ENCODE data around the gene GPRC5C.

GPRC5C gene

DNA sequence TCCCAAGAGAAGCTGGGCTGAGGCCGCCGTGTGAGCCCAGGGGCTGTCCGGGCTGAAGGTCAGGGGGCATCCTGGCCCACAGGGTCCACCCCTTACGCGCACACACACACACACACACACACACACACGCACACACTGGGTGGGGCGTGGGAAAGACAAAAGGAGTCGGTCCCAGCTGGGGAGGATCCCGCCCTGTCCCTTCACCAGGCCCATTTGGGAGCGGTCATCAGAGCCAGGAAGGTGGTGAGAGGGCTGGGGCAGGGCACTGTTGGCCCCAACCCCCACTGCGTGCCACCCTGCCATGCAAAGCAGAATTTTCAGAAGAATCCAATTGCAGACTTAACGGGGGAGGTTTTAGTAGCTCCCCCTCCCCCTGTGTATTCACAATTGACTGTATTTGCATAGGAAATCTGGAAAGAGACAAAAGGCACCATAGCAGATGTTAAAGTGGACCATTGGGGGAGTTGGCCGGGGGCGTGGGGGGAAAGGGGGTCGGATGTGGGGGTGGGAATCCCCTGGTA, 23.2 kb downstream of the GPRC5C start:
- Histone ChIP-seq H3K9me3 (no peaks in the 10 kb centered on the region), H3K4me3 (no peak overlapping the region), H3K27me3 (ENCODE audit: low read depth) (no peaks in the 10 kb centered on the region; the same call in 1 of the 2 replicates), H3K4me1 (peaks cover 18% of the 10 kb centered on the region), H3K36me3 (replicated peaks) (no peaks in the 10 kb centered on the region)
- in situ Hi-C loops (cut with MboI; ENCODE audit: low sequenced_read_pairs): no loop called here
- DNase-seq (ENCODE audit: low spot score in 2 of 2): no peak

- Histone ChIP-seq H3K27me3 (ENCODE audit: low read depth) (no peaks in the 10 kb centered on the region; the same call in 1 of the 2 replicates), H3K9me3 (no peaks in the 10 kb centered on the region), H3K4me3 (no peak overlapping the region), H3K36me3 (replicated peaks) (no peaks in the 10 kb centered on the region), H3K4me1 (peaks cover 18% of the 10 kb centered on the region)
- DNase-seq (ENCODE audit: low spot score in 2 of 2): no peak
- in situ Hi-C loops (cut with MboI; ENCODE audit: low sequenced_read_pairs): no loop called here
These were observed 23.9 kb downstream of the GPRC5C start for GRCh38 chr17:74455821-74456220.

DNA sequence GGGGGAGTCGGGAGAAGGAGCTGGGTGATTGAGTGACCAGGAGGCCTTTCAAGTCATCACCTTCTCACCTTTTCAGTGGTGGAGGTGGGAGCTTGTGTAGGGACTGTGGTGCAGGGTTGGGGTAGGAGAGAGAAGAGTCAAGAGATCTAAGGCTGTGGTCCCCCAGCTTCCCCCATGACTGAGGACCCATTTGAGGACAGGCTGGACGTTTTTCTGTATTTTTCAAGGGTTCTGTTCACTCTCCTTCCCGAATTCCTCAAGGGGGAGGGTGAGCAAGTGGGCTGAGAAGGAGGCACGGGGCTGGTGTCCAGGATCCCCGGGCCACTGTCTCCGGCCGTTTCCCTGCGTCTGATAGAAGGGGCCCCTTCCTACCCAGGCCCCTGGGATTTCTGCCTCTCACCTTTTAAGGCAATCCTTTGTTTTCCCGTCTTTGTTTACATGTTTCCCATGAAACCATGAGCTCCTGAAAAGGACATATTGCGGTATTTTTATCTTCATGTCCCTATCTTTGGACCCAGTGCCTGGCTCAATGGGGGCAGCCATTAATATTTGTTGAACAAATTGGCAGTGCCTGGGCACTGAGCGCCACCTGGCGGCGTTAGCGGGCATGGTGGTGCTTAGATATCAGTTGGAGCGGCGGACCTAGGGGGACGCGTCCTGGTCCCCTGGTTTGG, 25.4 kb downstream of the GPRC5C start:
- Histone ChIP-seq H3K9me3 (no peaks in the 10 kb centered on the region), H3K4me1 (peaks cover 18% of the 10 kb centered on the region), H3K36me3 (replicated peaks) (no peaks in the 10 kb centered on the region), H3K4me3 (no peak overlapping the region), H3K27me3 (ENCODE audit: low read depth) (no peaks in the 10 kb centered on the region; the same call in 1 of the 2 replicates)
- DNase-seq (ENCODE audit: low spot score in 2 of 2): peak; percentile 60 to 86
- in situ Hi-C loops (cut with MboI; ENCODE audit: low sequenced_read_pairs): no loop called here

- DNase-seq (ENCODE audit: low spot score in 2 of 2): no peak
- Histone ChIP-seq H3K4me3 (no peak overlapping the region), H3K27me3 (ENCODE audit: low read depth) (no peaks in the 10 kb centered on the region; the same call in 1 of the 2 replicates), H3K36me3 (replicated peaks) (no peaks in the 10 kb centered on the region), H3K9me3 (no peaks in the 10 kb centered on the region), H3K4me1 (peaks cover 18% of the 10 kb centered on the region)
- in situ Hi-C loops (cut with MboI; ENCODE audit: low sequenced_read_pairs): no loop called here
These were observed 25.9 kb downstream of the GPRC5C start for GRCh38 chr17:74457820-74458166.

GRCh38 chr17:74458835-74459234, 26.9 kb downstream of the GPRC5C start:
- H3K4me3 ChIP-seq: no peak overlapping the region
- in situ Hi-C loops (cut with MboI; ENCODE audit: low sequenced_read_pairs): no loop called here
- no peak for DNase-seq (ENCODE audit: low spot score in 2 of 2)
- H3K36me3 ChIP-seq (replicated peaks): no peaks in the 10 kb centered on the region
- H3K27me3 ChIP-seq (ENCODE audit: low read depth): no peaks in the 10 kb centered on the region; the same call in 1 of the 2 replicates
- H3K4me1 ChIP-seq: peaks cover 14% of the 10 kb centered on the region
- no peaks in the 10 kb centered on the region for H3K9me3 ChIP-seq

- in situ Hi-C loops (cut with MboI; ENCODE audit: low sequenced_read_pairs): no loop called here
- H3K4me3 ChIP-seq: no peak overlapping the region
- H3K4me1 ChIP-seq: peaks cover 9% of the 10 kb centered on the region
- DNase-seq (ENCODE audit: low spot score in 2 of 2): no peak
- H3K9me3 ChIP-seq: no peaks in the 10 kb centered on the region
- no peaks in the 10 kb centered on the region for H3K36me3 ChIP-seq (replicated peaks)
- H3K27me3 ChIP-seq (ENCODE audit: low read depth): no peaks in the 10 kb centered on the region; the same call in 1 of the 2 replicates
These were observed 27.7 kb downstream of the GPRC5C start for GRCh38 chr17:74459622-74460021.

- Histone ChIP-seq H3K36me3 (replicated peaks) (no peaks in the 10 kb centered on the region), H3K4me1 (peaks cover 3% of the 10 kb centered on the region), H3K9me3 (no peaks in the 10 kb centered on the region), H3K27me3 (ENCODE audit: low read depth) (no peaks in the 10 kb centered on the region; the same call in 1 of the 2 replicates), H3K4me3 (no peak overlapping the region)
- DNase-seq (ENCODE audit: low spot score in 2 of 2): no peak
- in situ Hi-C loops (cut with MboI; ENCODE audit: low sequenced_read_pairs): no loop called here
These were observed 28.4 kb downstream of the GPRC5C start for GRCh38 chr17:74460241-74460640.

GRCh38 chr17:74460996-74461395, 29.1 kb downstream of the GPRC5C start:
- H3K9me3 ChIP-seq: no peaks in the 10 kb centered on the region
- H3K36me3 ChIP-seq (replicated peaks): no peaks in the 10 kb centered on the region
- in situ Hi-C loops (cut with MboI; ENCODE audit: low sequenced_read_pairs): no loop called here
- no peak for DNase-seq (ENCODE audit: low spot score in 2 of 2)
- H3K4me3 ChIP-seq: no peak overlapping the region
- H3K4me1 ChIP-seq: peaks cover 3% of the 10 kb centered on the region
- H3K27me3 ChIP-seq (ENCODE audit: low read depth): no peaks in the 10 kb centered on the region; the same call in 1 of the 2 replicates

DNA sequence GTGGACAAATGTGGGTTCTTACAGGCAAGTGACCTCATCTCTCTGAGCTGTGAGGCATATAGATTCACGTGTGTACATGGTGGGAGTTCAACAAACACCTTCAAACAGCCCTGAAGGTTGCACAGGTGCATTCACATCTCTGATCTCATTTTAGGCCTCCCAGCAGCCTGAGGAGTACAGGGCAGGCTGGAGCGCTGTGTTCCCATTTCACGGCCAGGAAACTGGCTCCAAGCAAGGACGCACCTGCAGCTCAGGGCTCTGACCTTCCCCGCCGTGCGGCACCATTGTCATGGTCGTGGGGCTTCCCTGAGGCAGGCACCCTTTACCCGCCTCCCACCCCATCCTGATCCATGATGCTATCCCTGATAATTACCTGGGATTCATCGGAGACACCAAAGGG, 29.7 kb downstream of the GPRC5C start:
- in situ Hi-C loops (cut with MboI; ENCODE audit: low sequenced_read_pairs): no loop called here

GRCh38 chr17:74464730-74465377, 33.0 kb downstream of the GPRC5C start:
- Histone ChIP-seq H3K4me3 (no peak overlapping the region), H3K36me3 (replicated peaks) (no peaks in the 10 kb centered on the region), H3K9me3 (no peaks in the 10 kb centered on the region), H3K27me3 (ENCODE audit: low read depth) (no peaks in the 10 kb centered on the region), H3K4me1 (no peaks in the 10 kb centered on the region)
- DNase-seq (ENCODE audit: low spot score in 2 of 2): no peak
- in situ Hi-C loops (cut with MboI; ENCODE audit: low sequenced_read_pairs): no loop called here

More for the DNA sequence above, 29.7 kb downstream of the GPRC5C start:
- Histone ChIP-seq H3K9me3 (no peaks in the 10 kb centered on the region), H3K4me1 (peaks cover 3% of the 10 kb centered on the region), H3K36me3 (replicated peaks) (no peaks in the 10 kb centered on the region), H3K27me3 (ENCODE audit: low read depth) (no peaks in the 10 kb centered on the region; the same call in 1 of the 2 replicates), H3K4me3 (no peak overlapping the region)
- DNase-seq (ENCODE audit: low spot score in 2 of 2): no peak

DNA sequence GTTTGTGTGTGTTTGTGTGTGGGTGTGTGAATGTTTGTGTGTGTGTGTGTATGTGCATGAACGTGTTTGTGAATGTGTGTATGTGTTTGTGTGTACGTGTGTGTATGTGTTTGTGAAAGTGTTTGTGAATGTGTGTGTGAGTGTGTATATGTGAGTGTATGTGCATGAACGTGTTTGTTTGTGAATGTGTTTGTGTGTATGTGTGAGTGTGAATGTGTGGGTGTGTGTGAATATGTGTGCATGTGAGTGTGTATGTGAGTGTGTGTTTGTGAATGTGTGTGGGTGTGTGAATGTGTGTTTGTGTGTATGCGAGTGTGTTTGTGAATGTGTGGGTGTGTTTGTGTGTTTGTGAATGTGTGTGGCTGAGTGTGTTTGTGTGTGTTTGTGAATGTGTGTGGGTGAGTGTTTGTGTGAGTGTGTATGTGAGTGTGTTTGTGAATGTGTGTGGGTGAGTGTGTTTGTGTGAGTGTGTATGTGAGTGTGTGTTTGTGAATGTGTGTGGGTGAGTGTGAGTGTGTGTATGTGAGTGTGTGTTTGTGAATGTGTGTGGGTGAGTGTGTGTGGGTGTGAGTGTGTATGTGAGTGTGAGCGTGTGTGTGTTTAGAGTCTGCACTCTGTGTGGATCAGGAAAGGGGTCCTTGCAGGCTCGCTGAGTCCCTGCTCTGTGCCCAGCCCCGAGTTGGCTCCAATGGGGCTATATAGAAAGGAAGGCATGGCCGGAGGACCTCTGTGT, 33.7 kb downstream of the GPRC5C start:
- H3K4me3 ChIP-seq: no peak overlapping the region

DNA sequence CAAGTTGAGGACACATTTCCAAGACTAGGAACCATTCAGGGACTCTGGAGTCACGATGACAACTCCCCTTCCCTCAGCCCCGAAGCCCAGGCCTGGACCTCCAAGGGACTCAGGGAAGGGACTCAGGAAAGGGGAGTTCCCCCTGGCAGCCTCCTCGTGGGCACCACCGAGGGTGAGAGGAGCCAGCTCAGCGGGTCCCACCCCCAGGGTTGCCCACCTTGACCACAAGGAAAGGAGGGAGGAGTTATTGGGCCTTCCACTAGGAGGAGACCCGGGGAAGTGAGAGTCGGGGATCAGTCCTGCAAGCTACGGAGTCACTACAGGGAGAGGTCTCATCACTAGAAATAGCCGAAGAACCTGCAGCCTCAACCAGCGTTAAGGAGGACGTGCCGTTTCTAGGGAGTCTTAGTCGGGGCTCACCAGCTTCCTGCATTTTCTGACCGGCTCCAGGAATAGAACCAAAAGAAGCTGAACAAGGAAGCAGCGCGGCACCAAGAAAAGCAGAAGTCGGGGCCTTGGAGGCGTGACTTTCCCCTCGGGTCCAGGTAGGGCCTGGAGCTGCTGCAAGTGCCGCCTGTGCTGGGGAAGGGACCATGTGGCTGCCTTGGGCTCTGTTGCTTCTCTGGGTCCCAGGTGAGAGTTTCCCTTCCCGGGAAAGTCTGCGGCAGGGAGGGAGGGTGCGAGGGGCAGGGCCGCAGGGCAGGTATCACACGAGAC, 34.4 kb downstream of the GPRC5C start, which contains the start of gene CD300A:
Gene CD300A (plus strand): TSS at position 524 of the 717 bp plus-strand sequence. CDS start 70 bp downstream, at position 594.
- Histone ChIP-seq H3K4me3 (no peak within 1 kb of the TSS), H3K4me1 (no peaks in the 10 kb centered on the region)
- in situ Hi-C loops (cut with MboI; ENCODE audit: low sequenced_read_pairs): no loop called here

More for the DNA sequence above, 33.7 kb downstream of the GPRC5C start:
- Histone ChIP-seq H3K27me3 (ENCODE audit: low read depth) (no peaks in the 10 kb centered on the region), H3K4me1 (no peaks in the 10 kb centered on the region), H3K36me3 (replicated peaks) (no peaks in the 10 kb centered on the region), H3K9me3 (no peaks in the 10 kb centered on the region)
- in situ Hi-C loops (cut with MboI; ENCODE audit: low sequenced_read_pairs): no loop called here
- DNase-seq (ENCODE audit: low spot score in 2 of 2): no peak

GRCh38 chr17:74466828-74467184, 34.9 kb downstream of the GPRC5C start:
- no peaks in the 10 kb centered on the region for H3K4me1 ChIP-seq
- H3K27me3 ChIP-seq (ENCODE audit: low read depth): no peaks in the 10 kb centered on the region
- H3K36me3 ChIP-seq (replicated peaks): no peaks in the 10 kb centered on the region
- no peak for DNase-seq (ENCODE audit: low spot score in 2 of 2)
- in situ Hi-C loops (cut with MboI; ENCODE audit: low sequenced_read_pairs): no loop called here
- no peak overlapping the region for H3K4me3 ChIP-seq
- H3K9me3 ChIP-seq: no peaks in the 10 kb centered on the region

More for the DNA sequence above, 34.4 kb downstream of the GPRC5C start, which contains the start of gene CD300A:
- Histone ChIP-seq H3K36me3 (replicated peaks) (no peaks in the 10 kb centered on the region), H3K27me3 (ENCODE audit: low read depth) (no peaks in the 10 kb centered on the region), H3K9me3 (no peaks in the 10 kb centered on the region)
- DNase-seq (ENCODE audit: low spot score in 2 of 2): no peak

Data from HAP-1 (cell line).